ENCODE data around the gene PDLIM5. TPM values are rescaled to one million over a fixed set of nuclear protein-coding genes. Genes with fewer than 3 reads are reported as not detected.
"Not testable (repeated sequence)": the region's sequence is repeated elsewhere in the genome, so short reads cannot be mapped to it uniquely, and the experiment has no call there.

PDLIM5 gene
- total RNA-seq, 1 donor from 2014 or later: 154 TPM

DNA sequence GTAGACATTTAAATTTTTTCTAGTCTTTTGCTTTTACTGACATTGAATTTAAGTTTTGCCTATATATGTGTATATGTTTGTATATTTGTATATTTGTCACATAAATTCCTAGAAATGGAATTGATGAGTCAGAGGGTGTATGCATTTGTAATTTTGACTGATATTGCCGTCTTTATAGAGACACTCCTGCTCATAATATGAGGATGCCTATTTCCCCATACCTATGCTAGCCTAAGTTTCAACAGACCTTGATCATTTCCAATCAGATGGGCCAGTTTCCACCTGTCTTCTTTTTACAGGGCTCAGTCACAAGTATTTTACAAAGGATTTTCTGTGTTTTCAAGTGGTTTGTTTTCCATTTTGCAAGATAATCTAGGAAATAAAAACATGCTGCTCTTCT, 10.8 kb downstream of the PDLIM5 start:
- DNase-seq (ENCODE audit: low spot score): no peak

DNA sequence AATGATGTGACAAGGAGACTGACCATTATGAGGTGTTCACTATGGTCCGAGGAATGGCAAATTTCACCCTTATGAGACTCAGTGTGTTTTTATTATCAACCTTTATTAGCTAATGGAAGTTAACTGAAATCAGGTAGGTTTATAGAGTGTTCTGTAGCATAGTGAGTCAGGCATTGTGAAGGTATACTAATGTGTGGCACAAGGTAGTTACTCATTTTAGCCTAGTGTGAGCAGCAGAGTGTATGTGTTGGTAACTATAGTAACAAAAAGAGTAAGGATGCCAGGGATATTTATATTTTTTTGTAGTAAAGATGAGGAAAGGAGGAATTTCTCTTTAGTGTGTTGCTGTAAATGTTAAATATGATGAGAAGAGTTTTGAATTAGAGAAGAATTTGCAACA, 12.0 kb downstream of the PDLIM5 start:
- DNase-seq (ENCODE audit: low spot score): no peak

DNA sequence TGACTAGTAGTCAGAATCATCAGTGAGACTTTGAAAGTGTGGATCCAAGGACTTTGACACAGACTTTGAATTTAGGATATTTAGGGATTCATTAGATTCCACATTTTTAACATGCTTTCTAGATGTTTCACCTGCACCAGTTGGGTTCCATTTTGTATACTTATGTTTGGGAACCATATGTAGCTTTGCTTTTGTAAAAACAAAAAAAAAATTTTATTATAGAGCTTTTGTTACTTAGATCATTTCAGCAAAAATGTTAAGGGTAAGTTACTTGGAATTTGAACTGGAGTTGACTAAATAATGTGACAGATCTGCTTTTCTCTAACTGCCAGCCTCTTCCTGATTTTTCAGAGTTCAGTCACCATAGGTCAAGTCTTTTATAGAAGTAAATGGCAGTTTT, 14.6 kb downstream of the PDLIM5 start:
- DNase-seq (ENCODE audit: low spot score): no peak

DNA sequence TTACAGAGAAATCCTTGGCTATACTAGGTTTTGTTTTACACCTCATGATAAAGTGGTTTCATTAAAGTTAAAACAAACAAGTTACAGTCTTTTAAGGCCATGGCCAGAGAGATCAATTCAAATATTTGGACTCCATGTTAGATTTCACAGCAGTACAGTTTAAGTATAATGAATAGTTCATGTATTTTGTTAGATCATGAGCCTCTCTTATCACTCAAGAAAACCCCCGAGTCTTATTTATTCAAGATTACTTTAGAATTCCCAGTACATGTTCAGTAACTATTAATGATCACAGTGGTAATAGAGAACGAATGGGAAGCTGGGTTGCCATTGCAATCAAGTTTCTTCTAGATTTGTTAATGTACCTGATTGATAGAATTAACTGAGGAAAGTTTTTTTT, 15.2 kb downstream of the PDLIM5 start:
- DNase-seq (ENCODE audit: low spot score): no peak

DNA sequence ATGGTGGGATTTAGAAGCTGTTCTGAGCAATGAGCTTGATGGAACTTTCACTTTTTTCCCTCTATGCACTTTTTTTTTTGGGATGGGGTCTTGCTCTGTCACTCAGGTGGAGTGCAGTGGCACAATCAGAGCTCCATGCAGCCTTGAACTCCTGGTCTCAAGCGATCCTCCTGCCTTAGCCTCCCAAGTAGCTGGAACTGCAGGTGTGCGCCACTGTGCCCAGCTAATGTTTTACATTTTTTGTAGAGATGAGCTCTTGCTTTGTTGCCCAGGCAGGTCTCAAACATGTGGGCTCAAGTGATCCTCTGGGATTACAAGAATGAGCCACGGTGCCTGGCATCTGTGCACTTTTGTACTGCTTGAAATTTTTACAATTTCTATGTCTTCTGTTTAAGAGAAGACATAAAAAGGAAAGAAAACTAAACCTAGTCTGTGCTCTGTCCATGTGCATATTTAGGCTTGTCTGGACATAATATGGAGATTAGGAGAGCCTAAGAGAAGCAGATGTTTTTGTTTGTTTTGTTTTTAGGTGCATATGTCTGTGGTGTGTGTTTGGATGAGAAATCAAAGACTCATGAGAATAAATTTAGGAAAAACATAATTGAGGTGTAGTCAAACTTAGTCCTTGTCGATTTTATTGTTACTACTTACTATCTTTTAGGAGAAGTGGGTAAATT, 16.5 kb downstream of the PDLIM5 start:
- DNase-seq (ENCODE audit: low spot score): no peak

DNA sequence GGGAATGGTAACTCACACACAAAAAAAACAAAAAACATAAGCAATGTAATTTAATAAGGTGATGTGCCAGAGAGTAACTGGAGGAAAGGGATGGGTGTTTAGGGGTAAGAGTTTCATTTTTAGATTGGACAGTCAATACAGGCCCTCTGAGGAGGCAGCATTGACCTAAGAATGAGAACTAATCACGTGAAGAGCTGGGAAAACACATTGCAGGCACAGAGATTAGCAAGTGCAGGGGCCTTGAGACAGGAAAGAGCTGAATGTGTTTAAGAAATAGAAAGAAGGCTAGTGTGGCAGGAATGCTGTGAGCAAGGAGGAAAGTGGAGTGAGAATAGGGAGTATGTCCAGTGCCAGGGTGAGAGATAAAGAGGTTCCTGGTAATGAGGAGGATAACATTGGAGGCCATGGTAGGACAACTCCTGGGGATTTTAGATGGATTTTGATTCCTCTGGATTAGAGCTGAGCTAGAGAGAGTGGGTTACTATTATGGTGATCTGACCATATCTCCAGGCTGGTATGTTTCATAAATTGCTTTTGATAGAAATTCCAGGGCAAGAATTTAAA, 17.6 kb downstream of the PDLIM5 start:
- DNase-seq (ENCODE audit: low spot score): no peak

DNA sequence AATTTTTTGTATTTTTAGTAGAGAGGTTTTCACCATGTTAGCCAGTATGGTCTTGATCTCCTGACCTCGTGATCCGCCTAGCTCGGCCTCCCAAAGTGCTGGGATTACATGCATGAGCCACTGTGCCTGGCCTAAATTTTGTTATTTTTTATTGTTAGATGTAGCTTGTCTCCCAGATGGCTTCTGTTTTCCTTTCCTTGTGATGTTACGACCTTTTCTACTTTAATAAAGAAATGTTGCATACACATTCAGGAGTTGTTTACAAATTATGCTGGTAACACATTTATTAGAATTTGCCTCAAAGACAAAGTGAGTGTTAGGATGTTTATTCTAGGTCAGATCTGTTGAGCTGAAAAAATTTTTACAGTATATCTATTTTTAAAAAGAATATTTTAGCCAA, 18.4 kb downstream of the PDLIM5 start:
- no peak for DNase-seq (ENCODE audit: low spot score)

DNA sequence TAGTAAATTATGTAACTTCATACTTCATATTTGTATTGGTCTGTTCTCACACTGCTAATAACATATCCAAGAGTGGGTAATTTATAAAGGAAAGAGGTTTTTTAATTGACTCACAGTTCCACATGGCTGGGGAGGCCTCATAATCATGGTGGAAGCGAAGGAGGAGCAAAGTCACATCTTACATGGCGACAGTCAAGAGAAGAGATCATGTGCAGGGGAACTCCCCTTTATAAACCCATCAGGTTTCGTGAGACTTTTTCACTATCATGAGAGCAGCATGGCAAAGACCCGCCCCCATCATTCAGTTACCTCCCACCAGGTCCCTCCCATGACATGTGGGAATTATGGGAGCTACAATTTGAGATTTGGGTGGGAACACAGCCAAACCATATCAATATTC, 19.0 kb downstream of the PDLIM5 start:
- not testable (repeated sequence) for DNase-seq (ENCODE audit: low spot score)

DNA sequence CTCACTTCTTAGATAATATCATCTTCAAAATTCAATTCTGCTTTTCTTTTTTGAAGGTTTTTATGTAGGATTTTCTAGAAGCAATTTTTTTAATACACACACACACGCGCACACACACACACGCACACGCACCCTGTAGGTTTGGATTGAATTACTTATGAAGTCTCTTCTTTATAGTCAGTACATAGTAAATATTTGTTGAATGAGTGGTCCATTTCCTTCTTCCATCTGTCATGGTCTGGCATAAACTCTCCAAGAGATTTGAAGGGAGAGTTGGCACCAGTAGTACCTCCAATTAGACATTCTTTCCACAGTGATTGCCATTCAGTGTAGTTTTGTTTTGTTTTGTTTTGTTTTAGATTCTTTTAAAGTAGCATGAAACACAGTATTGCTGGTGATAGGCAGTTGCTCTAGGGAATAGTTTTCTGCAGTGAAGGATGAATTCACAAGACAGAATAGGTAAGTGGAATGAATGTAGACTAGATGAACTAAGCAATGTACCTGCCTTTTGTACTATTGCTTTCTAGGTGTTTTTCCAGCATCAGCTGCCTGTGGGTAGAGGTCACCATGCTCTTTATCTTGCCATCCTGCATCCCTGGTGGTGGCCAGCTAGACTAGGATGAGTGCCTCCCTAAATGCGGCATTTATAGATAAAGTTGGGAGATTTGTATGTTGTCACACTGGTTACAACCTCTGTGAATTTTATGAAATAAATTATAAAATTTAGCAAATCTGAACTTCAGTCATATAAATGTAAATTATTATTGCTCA, 20.5 kb downstream of the PDLIM5 start:
- DNase-seq (ENCODE audit: low spot score): no peak

DNA sequence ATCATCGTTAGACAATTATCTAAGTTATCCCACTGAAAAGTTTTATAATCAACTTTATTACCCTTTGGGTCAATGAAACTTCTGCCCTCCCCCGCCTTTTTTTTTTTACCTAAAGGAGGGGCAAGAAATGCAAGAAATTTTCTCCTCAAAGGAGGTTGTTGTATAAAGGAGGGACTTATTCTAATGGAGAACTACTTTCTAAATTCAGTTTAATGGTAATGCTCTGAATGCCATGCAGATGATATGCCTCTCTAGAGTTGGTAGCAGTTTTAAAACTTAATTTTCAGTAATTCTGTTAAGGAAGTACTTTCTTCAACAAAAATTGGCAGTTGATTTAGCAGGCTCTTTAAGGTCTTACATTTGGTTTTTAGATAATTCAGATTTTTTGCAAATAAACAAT, 23.3 kb downstream of the PDLIM5 start:
- no peak for DNase-seq (ENCODE audit: low spot score)

DNA sequence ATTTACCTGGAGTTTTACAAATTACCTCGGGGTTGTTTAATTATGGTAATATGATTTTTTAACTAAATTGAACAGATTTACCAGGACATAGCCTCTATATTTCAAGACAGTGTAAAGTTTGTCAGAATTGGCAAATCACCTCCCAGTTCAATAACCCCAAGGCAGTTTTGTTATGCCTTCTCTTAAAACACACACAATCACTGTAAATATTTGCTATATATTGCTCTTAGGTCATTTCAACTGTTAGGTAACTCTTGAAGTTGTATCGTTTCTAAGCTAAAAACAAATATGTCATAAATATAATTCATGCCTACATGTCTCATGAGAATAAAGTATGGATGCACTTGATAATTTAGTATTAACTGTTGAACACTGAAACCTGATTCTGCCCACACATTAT, 24.1 kb downstream of the PDLIM5 start:
- DNase-seq (ENCODE audit: low spot score): no peak

DNA sequence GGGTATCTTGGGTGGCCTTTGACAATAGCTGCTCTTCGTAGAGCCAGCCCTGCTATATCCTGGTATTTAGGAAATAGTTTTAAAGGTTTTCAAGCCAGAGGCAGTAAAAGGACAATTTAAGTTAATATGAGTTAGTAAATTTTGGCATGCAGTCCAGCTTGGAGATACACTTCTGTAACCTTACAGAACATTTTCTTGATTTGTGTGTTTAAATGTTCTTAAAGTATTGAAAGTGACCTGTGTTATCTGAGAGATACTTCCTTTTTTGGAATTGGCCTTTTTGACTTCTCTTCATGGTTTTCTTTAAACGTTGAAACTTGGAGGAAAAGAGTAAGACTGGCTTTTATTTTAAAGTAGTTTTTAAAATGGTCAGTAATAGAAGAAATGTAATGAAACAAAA, 25.5 kb downstream of the PDLIM5 start:
- no peak for DNase-seq (ENCODE audit: low spot score)

DNA sequence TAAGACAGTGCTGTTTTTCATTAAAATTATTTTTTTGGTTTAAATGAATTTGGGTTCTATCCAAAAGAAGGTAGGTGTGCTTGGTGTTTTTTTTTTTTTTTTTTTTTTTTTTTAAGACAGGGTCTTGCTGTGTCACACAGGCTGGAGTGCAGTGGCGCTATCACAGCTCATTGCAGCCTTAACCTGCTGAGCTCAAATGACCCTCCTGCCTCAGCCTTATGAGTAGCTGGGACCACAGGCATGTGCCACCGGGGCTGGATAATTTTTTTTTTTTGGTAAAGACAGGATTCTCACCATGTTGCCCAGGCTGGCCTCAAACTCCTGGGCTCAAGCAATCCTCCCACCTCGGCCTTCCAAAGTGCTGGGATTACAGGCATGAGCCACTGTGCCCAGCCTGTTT, 27.1 kb downstream of the PDLIM5 start:
- DNase-seq (ENCODE audit: low spot score): not testable (repeated sequence)

DNA sequence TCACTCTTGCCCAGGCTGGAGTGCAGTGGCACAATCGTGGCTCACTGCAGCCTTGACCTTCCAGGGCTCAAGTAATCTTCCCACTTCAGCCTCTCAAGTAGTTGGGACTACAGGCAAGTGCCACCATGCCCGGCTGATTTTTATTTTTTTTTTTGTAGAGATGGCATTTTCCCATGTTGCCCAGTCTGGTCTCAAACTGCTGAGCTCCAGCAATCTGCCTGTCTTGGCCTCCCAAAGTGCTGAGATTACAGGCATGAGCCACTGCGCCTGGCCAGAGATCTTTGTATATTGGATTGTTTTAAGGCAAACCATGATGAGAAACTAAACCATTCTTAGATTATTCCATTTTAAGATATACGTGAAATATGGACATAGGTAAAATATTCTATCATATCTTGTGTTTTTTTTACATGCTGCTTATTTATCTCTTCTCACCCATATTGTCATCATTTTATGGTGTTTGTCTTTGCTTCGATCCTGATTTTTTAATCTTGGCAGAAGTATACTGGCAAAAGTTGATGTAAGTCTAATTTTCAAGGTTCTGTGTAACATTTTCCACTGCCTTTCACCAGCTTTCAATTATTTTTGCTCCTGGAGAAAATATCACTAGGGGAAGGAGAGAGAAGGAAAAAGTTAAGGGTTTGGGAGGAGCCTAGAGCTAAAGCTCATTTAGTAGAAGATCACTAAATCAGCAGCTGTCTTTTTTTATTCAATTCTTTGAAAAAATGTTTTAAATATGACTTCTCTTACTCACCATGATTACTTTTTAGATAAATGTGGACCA, 27.8 kb downstream of the PDLIM5 start:
- no peak for DNase-seq (ENCODE audit: low spot score)

DNA sequence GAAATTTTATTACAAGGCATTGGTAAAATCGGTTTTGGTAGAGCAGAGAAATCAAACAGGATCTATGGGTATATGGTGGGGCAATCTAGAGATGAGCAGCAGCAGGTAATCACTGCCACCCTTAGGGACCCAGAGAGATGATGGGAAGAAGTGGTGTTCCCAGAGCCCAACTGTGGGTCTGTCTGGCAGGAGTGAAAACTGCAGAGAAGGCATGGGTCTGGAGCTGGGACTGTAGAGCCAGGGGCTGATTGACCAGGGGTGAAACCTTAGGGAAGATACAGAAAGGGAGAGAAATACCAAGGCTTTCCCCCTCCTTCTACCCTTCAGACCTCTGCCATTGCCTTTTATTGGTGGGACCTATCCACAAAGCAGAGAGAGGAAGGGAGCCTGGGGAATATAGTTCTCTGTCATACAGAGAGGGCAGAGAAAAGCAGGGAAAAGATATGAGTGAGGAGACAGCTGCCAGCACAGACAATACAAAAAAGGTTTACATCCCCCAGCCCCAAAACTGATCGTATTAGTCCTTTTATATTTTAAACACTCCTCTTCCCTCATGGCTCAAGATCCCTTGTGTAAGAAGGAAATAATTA, 28.7 kb downstream of the PDLIM5 start:
- no peak for DNase-seq (ENCODE audit: low spot score)

DNA sequence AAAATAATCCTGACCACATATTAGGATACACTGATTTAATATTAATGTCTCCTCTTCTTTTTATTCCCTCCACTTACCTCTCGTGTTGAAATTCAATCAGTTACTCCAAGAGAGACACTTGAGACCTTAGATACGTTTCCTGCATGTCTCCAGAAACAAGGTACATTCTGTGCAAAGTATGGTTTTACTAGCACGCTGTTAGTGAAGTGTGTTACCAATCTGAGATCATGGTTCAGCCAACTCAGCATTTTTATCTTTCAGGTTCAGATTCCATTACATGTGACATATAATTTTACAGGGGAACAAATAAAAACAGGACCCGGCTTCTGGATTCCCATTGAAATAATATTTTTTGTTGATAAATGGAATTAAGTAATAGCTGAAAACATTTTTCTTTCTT, 32.2 kb downstream of the PDLIM5 start:
- no peak for DNase-seq (ENCODE audit: low spot score)

DNA sequence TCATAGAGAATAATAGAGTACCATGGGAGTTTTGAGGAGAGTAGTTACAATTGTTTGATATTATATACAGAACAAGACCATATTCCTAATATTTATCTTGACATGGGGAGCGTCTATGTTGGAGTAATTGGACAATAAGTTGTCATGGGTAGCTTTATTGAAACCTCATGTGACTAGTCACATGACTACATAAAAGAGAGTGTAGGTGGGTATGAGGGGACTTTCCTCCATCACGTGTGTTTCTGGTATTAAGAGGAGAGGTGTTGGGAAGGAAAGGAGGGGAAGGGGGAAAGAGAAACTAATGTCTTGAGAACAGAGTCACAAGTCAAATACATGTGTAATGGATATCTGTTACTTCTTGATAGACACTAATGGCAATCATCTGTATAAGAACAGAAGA, 33.1 kb downstream of the PDLIM5 start:
- DNase-seq (ENCODE audit: low spot score): no peak

DNA sequence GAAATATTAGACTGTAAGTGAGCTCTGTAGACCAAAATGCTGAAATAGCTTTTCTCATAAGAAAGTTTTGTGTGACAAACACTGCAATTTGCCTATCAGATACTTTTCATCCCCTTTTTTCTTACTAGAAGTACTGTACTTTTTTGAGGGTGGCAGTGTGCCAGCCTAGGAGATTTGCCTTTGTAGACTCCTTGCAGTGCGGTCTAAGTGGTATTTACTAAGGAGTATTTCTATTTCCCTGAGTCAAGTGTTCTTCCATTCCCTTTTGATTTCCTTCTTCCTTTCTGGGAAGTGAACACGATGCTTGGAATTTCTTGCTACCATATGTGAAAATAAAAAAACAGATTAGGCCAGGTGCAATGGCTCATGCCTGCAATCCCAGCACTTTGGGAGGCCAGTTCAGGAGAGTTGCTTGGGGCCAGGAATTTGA, 34.6 kb downstream of the PDLIM5 start:
- no peak for DNase-seq (ENCODE audit: low spot score)

DNA sequence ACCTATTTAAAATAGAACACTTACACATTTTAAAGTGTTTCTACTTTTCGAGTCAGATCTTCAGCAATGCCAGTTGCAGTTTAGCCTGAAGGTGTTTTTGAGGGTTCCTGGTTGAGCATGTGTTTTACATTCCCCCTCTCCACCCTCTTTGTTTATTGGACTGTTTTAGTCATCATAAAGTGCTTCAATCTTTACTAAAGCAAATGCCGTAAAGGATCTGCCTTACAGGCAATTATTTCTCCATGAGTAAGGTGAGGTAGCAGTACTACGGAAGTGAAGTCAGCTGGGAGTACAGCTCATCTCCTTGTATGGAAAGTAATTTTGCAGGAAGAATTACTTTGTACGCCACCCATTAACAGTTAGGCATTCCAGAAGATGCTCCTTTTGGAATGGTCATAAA, 36.9 kb downstream of the PDLIM5 start:
- DNase-seq (ENCODE audit: low spot score): no peak

DNA sequence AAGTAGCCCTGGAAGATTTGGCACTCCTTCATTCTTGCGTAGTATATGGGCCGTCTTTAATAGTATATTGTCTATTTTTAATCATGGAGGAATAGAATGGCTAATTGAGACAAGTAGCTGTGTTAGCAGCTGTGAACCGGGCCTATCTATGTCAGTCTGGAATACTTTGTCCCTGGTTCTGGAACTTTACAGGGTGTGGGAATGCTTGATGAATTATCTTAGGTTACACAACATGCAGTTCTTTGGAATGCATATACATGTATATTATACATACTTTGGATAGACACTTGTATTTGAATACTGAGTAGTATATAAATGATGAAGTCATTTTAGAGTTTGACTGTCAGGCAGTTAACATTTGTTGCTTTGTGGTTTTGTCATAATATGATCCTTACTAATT, 37.4 kb downstream of the PDLIM5 start:
- no peak for DNase-seq (ENCODE audit: low spot score)

DNA sequence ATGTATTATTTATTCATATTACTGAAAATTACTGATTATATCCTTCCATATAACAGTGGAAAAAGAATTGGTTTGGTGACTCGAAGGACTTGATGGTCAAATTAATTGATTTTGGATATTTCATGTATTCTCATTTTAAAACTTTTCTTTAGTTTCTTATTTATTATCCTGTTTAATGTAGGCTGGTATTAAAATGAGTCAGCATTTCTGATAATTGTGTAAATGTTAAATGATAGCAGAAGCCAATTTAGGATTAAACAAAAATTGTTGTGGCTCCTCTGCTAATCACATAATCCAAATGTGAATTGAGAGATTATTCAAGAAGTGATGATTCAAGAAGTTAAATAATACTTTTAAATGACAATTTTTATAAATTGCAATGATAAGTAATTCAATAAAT, 38.7 kb downstream of the PDLIM5 start:
- no peak for DNase-seq (ENCODE audit: low spot score)

DNA sequence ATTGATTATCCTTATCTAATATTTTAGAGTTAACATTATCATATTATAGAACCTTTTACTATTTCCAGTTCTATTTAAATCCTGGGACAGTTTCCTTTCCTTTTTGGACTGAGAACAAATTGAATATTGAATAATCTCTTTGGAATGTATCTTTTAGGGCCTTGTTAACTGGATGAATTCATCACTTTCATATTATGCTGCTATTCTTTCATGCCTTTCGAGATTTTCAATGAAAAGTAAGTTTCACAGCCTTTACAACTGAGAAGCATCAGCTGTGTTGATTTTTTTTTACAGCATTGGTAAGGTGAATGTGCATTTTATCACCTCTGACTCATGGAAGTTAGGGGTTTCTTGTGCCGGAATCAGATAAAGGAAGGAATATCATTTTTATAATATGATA, 39.6 kb downstream of the PDLIM5 start:
- DNase-seq (ENCODE audit: low spot score): no peak
